Activated CD4-positive, alpha-beta T cell treated with anti-CD3 and anti-CD28 coated beads, Interleukin-2, amount 10 ng/mL, durations not matched to agents 24 days and 14 days (primary cell): ENCODE results near the gene GPR34. TPM values are rescaled to one million over a fixed set of nuclear protein-coding genes. Genes with fewer than 3 reads are reported as not detected.
"Not testable (repeated sequence)": the region's sequence is repeated elsewhere in the genome, so short reads cannot be mapped to it uniquely, and the experiment has no call there.

Source experiments
- DNase-seq: peaks from one replicate; pipeline ENCODE4 v3.0.0; 2022
- H3K27ac Mint-ChIP-seq: one replicate; pipeline ENCODE4 v1.8.0; 2022; ENCODE audit warnings: mild to moderate bottlenecking, mixed read lengths
- H3K27me3 Mint-ChIP-seq: one replicate; pipeline ENCODE4 v1.8.0; 2022; ENCODE audit warnings: mixed read lengths
- H3K36me3 Mint-ChIP-seq: one replicate; pipeline ENCODE4 v1.8.0; 2022; ENCODE audit warnings: low read depth, mild to moderate bottlenecking, mixed read lengths
- H3K4me1 Mint-ChIP-seq: one replicate; pipeline ENCODE4 v1.8.0; 2021; ENCODE audit warnings: mixed read lengths
- H3K4me3 Mint-ChIP-seq: one replicate; pipeline ENCODE4 v1.8.0; 2022; ENCODE audit warnings: mild to moderate bottlenecking, moderate library complexity, mixed read lengths
- H3K9me3 Mint-ChIP-seq: one replicate; pipeline ENCODE4 v1.8.0; 2021; ENCODE audit warnings: mixed read lengths
- intact Hi-C: fragments of 100-400 bp; cut with micrococcal nuclease; formaldehyde crosslinking; loops from one replicate; pipeline ENCODE4 v1.15.1; 2023
- total RNA-seq: library from RNA; stranded (reverse); gene quantifications from 2 replicates; pipeline ENCODE4 v1.2.3, GENCODE V29; 2022

The GPR34 gene
- total RNA-seq, 1 donor from 2014 or later, result 0.16 TPM

- H3K27ac Mint-ChIP-seq, intact Hi-C loops, H3K4me3 Mint-ChIP-seq, DNase-seq, H3K27me3 Mint-ChIP-seq, H3K9me3 Mint-ChIP-seq: not testable (repeated sequence)
- H3K36me3 Mint-ChIP-seq, result peaks cover 16% of the 10 kb centered on the region
- H3K4me1 Mint-ChIP-seq, result peaks cover 13% of the 10 kb centered on the region
Observed at GRCh38 chrX:41676361-41676760, 12.4 kb upstream of the GPR34 start.

GRCh38 chrX:41677183-41678060, 11.4 kb upstream of the GPR34 start:
- no peak overlapping the region for H3K4me3 Mint-ChIP-seq
- no peak for DNase-seq

GRCh38 chrX:41684138-41684537, 4.6 kb upstream of the GPR34 start:
- Mint-ChIP-seq H3K4me1 (peaks cover 13% of the 10 kb centered on the region), H3K9me3 (no peaks in the 10 kb centered on the region), H3K36me3 (peaks cover 5% of the 10 kb centered on the region), H3K27me3 (no peaks in the 10 kb centered on the region), H3K27ac (no peak overlapping the region), H3K4me3 (no peak overlapping the region)
- intact Hi-C loops, result no loop called here
- DNase-seq, result no peak

More at GRCh38 chrX:41677183-41678060, 11.4 kb upstream of the GPR34 start:
- intact Hi-C loops, result no loop called here
- H3K36me3 Mint-ChIP-seq, result peaks cover 14% of the 10 kb centered on the region
- H3K9me3 Mint-ChIP-seq, result peaks cover 4% of the 10 kb centered on the region
- no peak overlapping the region for H3K27ac Mint-ChIP-seq
- peaks cover 11% of the 10 kb centered on the region for H3K4me1 Mint-ChIP-seq
- H3K27me3 Mint-ChIP-seq, result no peaks in the 10 kb centered on the region

GRCh38 chrX:41684940-41685339, 3.8 kb upstream of the GPR34 start:
- Mint-ChIP-seq H3K27ac (no peak overlapping the region), H3K36me3 (peaks cover 5% of the 10 kb centered on the region), H3K9me3 (no peaks in the 10 kb centered on the region), H3K4me1 (peaks cover 13% of the 10 kb centered on the region), H3K4me3 (no peak overlapping the region), H3K27me3 (no peaks in the 10 kb centered on the region)
- no peak for DNase-seq
- intact Hi-C loops, result loop anchor here (5.0 kb wide), 1 partner anchor 47 kb away; no protein-coding TSS in a partner anchor

GRCh38 chrX:41686788-41687187, 2.0 kb upstream of the GPR34 start:
- intact Hi-C loops, result loop anchor here (5.0 kb wide), 1 partner anchor 46 kb away; no protein-coding TSS in a partner anchor
- Mint-ChIP-seq H3K4me1 (peaks cover 13% of the 10 kb centered on the region), H3K36me3 (peaks cover 2% of the 10 kb centered on the region), H3K4me3 (no peak overlapping the region), H3K27me3 (no peaks in the 10 kb centered on the region), H3K27ac (no peak overlapping the region), H3K9me3 (no peaks in the 10 kb centered on the region)
- DNase-seq, result no peak

GRCh38 chrX:41688156-41688555, 617 bp upstream of the GPR34 start:
- H3K27ac Mint-ChIP-seq, result no peak overlapping the region
- H3K27me3 Mint-ChIP-seq, result no peaks in the 10 kb centered on the region
- H3K4me3 Mint-ChIP-seq, result no peak overlapping the region
- intact Hi-C loops, result loop anchor here (5.0 kb wide), 1 partner anchor 44 kb away; no protein-coding TSS in a partner anchor
- peaks cover 19% of the 10 kb centered on the region for H3K4me1 Mint-ChIP-seq
- no peak for DNase-seq
- peaks cover 5% of the 10 kb centered on the region for H3K36me3 Mint-ChIP-seq
- no peaks in the 10 kb centered on the region for H3K9me3 Mint-ChIP-seq

- intact Hi-C loops, result loop anchor here (1.0 to 5.0 kb wide), 2 partner anchors 24 to 43 kb away; no protein-coding TSS in a partner anchor
- Mint-ChIP-seq H3K27me3 (no peaks in the 10 kb centered on the region), H3K36me3 (peaks cover 5% of the 10 kb centered on the region), H3K9me3 (no peaks in the 10 kb centered on the region), H3K27ac (no peak overlapping the region), H3K4me1 (peaks cover 30% of the 10 kb centered on the region), H3K4me3 (no peak overlapping the region)
- no peak for DNase-seq
Observed at GRCh38 chrX:41689711-41690110, 938 bp downstream of the GPR34 start.

GRCh38 chrX:41692162-41692749, 3.5 kb downstream of the GPR34 start:
- H3K4me1 Mint-ChIP-seq, result peaks cover 32% of the 10 kb centered on the region
- peaks cover 6% of the 10 kb centered on the region for H3K9me3 Mint-ChIP-seq
- no peak overlapping the region for H3K4me3 Mint-ChIP-seq
- no peak overlapping the region for H3K27ac Mint-ChIP-seq
- no peak for DNase-seq
- intact Hi-C loops, result no loop called here
- H3K27me3 Mint-ChIP-seq, result no peaks in the 10 kb centered on the region
- peaks cover 6% of the 10 kb centered on the region for H3K36me3 Mint-ChIP-seq

GRCh38 chrX:41693024-41693423, 4.3 kb downstream of the GPR34 start:
- Mint-ChIP-seq H3K36me3 (peaks cover 4% of the 10 kb centered on the region), H3K27me3 (no peaks in the 10 kb centered on the region), H3K4me3 (no peak overlapping the region), H3K9me3 (peaks cover 6% of the 10 kb centered on the region), H3K4me1 (peaks cover 30% of the 10 kb centered on the region), H3K27ac (no peak overlapping the region)
- intact Hi-C loops, result no loop called here
- DNase-seq, result no peak

- Mint-ChIP-seq H3K27ac (no peak overlapping the region), H3K4me1 (peaks cover 27% of the 10 kb centered on the region), H3K9me3 (peaks cover 6% of the 10 kb centered on the region), H3K27me3 (no peaks in the 10 kb centered on the region), H3K4me3 (no peak overlapping the region), H3K36me3 (peaks cover 4% of the 10 kb centered on the region)
- peak; percentile 58 for DNase-seq
- intact Hi-C loops, result no loop called here
Observed at GRCh38 chrX:41695426-41695825, 6.7 kb downstream of the GPR34 start.

- no peak for DNase-seq
- H3K4me3 Mint-ChIP-seq, result no peak overlapping the region
- no peaks in the 10 kb centered on the region for H3K9me3 Mint-ChIP-seq
- intact Hi-C loops, result loop anchor here (2.0 kb wide), 2 partner anchors 17 to 37 kb away; no protein-coding TSS in a partner anchor
- H3K27ac Mint-ChIP-seq, result no peak overlapping the region
- peaks cover 24% of the 10 kb centered on the region for H3K4me1 Mint-ChIP-seq
- no peaks in the 10 kb centered on the region for H3K27me3 Mint-ChIP-seq
- H3K36me3 Mint-ChIP-seq, result peaks cover 10% of the 10 kb centered on the region
Observed at GRCh38 chrX:41703574-41704029, 14.8 kb downstream of the GPR34 start.

GRCh38 chrX:41705042-41705441, 16.3 kb downstream of the GPR34 start:
- peaks cover 10% of the 10 kb centered on the region for H3K36me3 Mint-ChIP-seq
- DNase-seq, result no peak
- H3K27me3 Mint-ChIP-seq, result no peaks in the 10 kb centered on the region
- intact Hi-C loops, result no loop called here
- peaks cover 20% of the 10 kb centered on the region for H3K4me1 Mint-ChIP-seq
- no peaks in the 10 kb centered on the region for H3K9me3 Mint-ChIP-seq
- no peak overlapping the region for H3K4me3 Mint-ChIP-seq
- H3K27ac Mint-ChIP-seq, result peak overlapping the region; percentile 52

GRCh38 chrX:41705680-41706374, 17.1 kb downstream of the GPR34 start:
- peaks cover 10% of the 10 kb centered on the region for H3K36me3 Mint-ChIP-seq
- no peaks in the 10 kb centered on the region for H3K27me3 Mint-ChIP-seq
- H3K4me3 Mint-ChIP-seq, result peak overlapping the region; percentile 8
- intact Hi-C loops, result no loop called here
- H3K9me3 Mint-ChIP-seq, result no peaks in the 10 kb centered on the region
- no peak for DNase-seq
- H3K27ac Mint-ChIP-seq, result peak overlapping the region; percentile 68
- peaks cover 20% of the 10 kb centered on the region for H3K4me1 Mint-ChIP-seq
